Astrocyte (in vitro differentiated cells and primary cell): ENCODE data around the gene SLA2. TPM values are rescaled to one million over a fixed set of nuclear protein-coding genes. Genes with fewer than 3 reads are reported as not detected.

Experiments used
- DNase-seq: peaks from one replicate; pipeline ENCODE4 v3.0.0-alpha.2; 2010; ENCODE audit warnings: low read depth
- FAIRE-seq: peaks from 2 replicates; lab custom pipeline; 2011; peaks lifted over from hg19 to GRCh38; lab: Jason Lieb, UNC
- H2AFZ ChIP-seq: 2 replicates; pipeline ENCODE4 v1.6.0; 2012; ENCODE audit warnings: low read depth, low read length, inconsistent platforms
- H3K27ac ChIP-seq: 2 replicates; pipeline ENCODE4 v1.5.1; 2011; ENCODE audit warnings: low read depth, low read length, inconsistent platforms
- H3K27me3 ChIP-seq: 2 replicates; pipeline ENCODE4 v1.6.0; 2011; ENCODE audit warnings: low read length, inconsistent platforms; ENCODE audit not compliant: insufficient read depth
- H3K36me3 ChIP-seq: 2 replicates; pipeline ENCODE4 v1.5.1; 2011; ENCODE audit warnings: low read length, inconsistent platforms; ENCODE audit not compliant: insufficient read depth
- H3K4me1 ChIP-seq: 2 replicates; pipeline ENCODE4 v1.5.1; 2011; ENCODE audit warnings: low read length, inconsistent platforms; ENCODE audit not compliant: insufficient read depth
- H3K4me2 ChIP-seq: 2 replicates; pipeline ENCODE4 v1.6.0; 2012; ENCODE audit warnings: low read length, inconsistent platforms
- H3K4me3 ChIP-seq: 2 replicates; pipeline ENCODE4 v1.5.1; 2011; ENCODE audit warnings: low read depth, mild to moderate bottlenecking, low read length, inconsistent platforms; ENCODE audit not compliant: insufficient read depth
- H3K79me2 ChIP-seq: 2 replicates; pipeline ENCODE4 v1.6.0; 2012; ENCODE audit warnings: mild to moderate bottlenecking, low read length, inconsistent platforms; ENCODE audit not compliant: insufficient read depth
- H3K9ac ChIP-seq: 2 replicates; pipeline ENCODE4 v1.6.0; 2012; ENCODE audit warnings: mild to moderate bottlenecking, low read length, inconsistent platforms
- H3K9me3 ChIP-seq: 2 replicates; pipeline ENCODE4 v1.5.1; 2012; ENCODE audit warnings: low read depth, mild to moderate bottlenecking, low read length, inconsistent platforms; ENCODE audit not compliant: insufficient read depth
- H4K20me1 ChIP-seq: 2 replicates; pipeline ENCODE4 v1.6.0; 2012; ENCODE audit warnings: low read length, inconsistent platforms; ENCODE audit not compliant: insufficient read depth
- H3K27ac Mint-ChIP-seq: one replicate; pipeline ENCODE4 v1.8.0; 2021; ENCODE audit warnings: mild to moderate bottlenecking, mixed read lengths; ENCODE audit not compliant: unreplicated experiment
- H3K27me3 Mint-ChIP-seq: one replicate; pipeline ENCODE4 v1.8.0; 2021; ENCODE audit warnings: low read depth, mixed read lengths; ENCODE audit not compliant: unreplicated experiment
- H3K36me3 Mint-ChIP-seq: one replicate; pipeline ENCODE4 v1.8.0; 2021; ENCODE audit warnings: low read depth, mixed read lengths; ENCODE audit not compliant: unreplicated experiment
- H3K4me1 Mint-ChIP-seq: one replicate; pipeline ENCODE4 v1.8.0; 2021; ENCODE audit warnings: low read depth, mixed read lengths; ENCODE audit not compliant: unreplicated experiment
- H3K4me3 Mint-ChIP-seq: one replicate; pipeline ENCODE4 v1.8.0; 2021; ENCODE audit warnings: mild to moderate bottlenecking, moderate library complexity, mixed read lengths; ENCODE audit not compliant: unreplicated experiment
- H3K9me3 Mint-ChIP-seq: one replicate; pipeline ENCODE4 v1.8.0; 2021; ENCODE audit warnings: mild to moderate bottlenecking, mixed read lengths; ENCODE audit not compliant: unreplicated experiment
- EZH2 ChIP-seq: IDR thresholded peaks from 2 replicates; pipeline ENCODE4 v1.6.1; 2012; ENCODE audit warnings: mild to moderate bottlenecking, low read length, inconsistent platforms; ENCODE audit not compliant: insufficient read depth
- total RNA-seq: library from RNA; stranded (reverse); gene quantifications from 2 replicates; pipeline ENCODE4 v1.2.1, GENCODE V29; 2021
- TF ChIP-seq, protein P1 (sequence below): IDR thresholded peaks from 2 replicates; pipeline ENCODE4 v1.5.1; 2011; ENCODE audit warnings: low read depth, mild to moderate bottlenecking, inconsistent platforms, low read length, moderate library complexity; ENCODE audit not compliant: insufficient read depth

SLA2 gene
- total RNA-seq, 1 donor from 2014 or later: 0.14 TPM

DNA sequence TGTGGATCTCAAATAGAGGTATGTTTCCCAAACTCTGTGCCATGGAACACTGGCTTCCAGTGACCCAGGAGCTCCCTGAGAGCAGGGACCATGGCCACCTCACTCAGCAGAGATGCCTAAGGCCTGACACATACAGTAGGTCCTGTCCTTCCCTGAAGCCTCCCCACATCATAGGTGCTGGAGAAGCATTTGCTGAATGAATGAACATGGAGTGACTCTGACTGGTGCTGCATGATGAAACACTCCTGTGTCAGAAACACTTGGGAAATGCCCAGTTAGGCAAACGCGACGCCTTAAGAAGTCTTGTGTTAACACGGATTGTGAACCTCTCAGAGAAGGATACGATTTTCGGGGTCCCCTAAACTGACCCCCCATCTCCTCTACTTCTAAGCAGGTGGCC lies 14.3 kb downstream of the SLA2 start:
- H2AFZ ChIP-seq: no peak overlapping the region
- Mint-ChIP-seq H3K4me3 (no peak overlapping the region), H3K36me3 (peaks cover 6% of the 10 kb centered on the region), H3K9me3 (no peaks in the 10 kb centered on the region), H3K27ac (peak overlapping the region; percentile 66), H3K27me3 (peaks cover 14% of the 10 kb centered on the region), H3K4me1 (peaks cover 17% of the 10 kb centered on the region)
- TF ChIP-seq, protein P1, sequence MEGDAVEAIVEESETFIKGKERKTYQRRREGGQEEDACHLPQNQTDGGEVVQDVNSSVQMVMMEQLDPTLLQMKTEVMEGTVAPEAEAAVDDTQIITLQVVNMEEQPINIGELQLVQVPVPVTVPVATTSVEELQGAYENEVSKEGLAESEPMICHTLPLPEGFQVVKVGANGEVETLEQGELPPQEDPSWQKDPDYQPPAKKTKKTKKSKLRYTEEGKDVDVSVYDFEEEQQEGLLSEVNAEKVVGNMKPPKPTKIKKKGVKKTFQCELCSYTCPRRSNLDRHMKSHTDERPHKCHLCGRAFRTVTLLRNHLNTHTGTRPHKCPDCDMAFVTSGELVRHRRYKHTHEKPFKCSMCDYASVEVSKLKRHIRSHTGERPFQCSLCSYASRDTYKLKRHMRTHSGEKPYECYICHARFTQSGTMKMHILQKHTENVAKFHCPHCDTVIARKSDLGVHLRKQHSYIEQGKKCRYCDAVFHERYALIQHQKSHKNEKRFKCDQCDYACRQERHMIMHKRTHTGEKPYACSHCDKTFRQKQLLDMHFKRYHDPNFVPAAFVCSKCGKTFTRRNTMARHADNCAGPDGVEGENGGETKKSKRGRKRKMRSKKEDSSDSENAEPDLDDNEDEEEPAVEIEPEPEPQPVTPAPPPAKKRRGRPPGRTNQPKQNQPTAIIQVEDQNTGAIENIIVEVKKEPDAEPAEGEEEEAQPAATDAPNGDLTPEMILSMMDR: no peak
- TF ChIP-seq EZH2: no peak
- H3K4me3 ChIP-seq: no peak overlapping the region
- H3K9ac ChIP-seq: no peak overlapping the region
- no peaks in the 10 kb centered on the region for H3K79me2 ChIP-seq
- H3K36me3 ChIP-seq: no peaks in the 10 kb centered on the region
- no peaks in the 10 kb centered on the region for H4K20me1 ChIP-seq
- H3K27me3 ChIP-seq: no peaks in the 10 kb centered on the region
- DNase-seq (no peak), FAIRE-seq (no peak)
- no peaks in the 10 kb centered on the region for H3K4me1 ChIP-seq
- no peak overlapping the region for H3K4me2 ChIP-seq
- H3K27ac ChIP-seq: no peak overlapping the region
- no peaks in the 10 kb centered on the region for H3K9me3 ChIP-seq

DNA sequence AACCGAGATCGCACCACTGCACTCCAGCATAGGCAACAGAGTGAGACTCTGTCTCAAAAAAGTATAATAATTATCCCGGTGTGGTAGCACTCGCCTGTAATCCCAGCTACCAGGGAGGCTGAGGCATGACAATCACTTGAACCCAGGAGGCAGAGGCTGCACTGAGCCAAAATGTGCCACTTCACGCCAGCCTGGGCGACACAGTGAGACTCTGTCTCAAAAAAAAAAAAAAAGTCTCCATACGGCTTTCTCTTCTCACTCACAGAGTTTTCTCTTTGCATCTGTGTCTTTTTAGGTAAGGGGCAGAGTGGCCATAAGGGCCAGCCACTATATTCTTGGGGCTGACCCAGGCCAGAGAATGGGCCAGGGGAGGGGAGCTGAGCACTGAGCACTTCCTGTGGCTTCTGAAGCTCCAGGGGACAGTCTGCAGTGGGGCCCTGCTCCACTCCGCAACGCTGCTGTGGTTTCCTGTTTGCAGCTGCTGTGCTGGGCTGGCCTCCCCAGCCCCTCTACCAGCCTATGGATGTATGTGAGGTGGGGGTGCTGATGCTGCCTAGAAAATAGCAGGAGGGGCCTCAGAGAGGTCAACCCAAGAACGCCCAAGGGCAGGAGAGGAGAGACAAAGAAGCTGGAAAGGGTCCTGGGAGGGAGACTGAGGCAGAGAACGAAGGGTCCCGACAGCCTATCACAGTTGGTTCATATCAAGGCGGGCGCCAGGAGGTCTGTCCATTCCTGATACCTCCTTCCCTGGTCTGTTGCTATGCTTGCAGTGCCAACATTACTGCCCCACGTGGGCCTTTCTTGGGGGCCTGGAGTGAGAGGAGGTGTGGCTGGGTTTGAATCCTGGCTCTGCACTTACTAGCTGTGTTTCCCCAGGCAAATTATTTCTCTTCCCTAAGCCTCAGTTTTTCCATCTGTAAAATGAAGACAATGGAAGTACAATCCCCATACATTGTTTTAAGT lies 16.0 kb downstream of the SLA2 start:
- peak overlapping the region; percentile 1 for H2AFZ ChIP-seq
- H3K36me3 ChIP-seq: no peaks in the 10 kb centered on the region
- no peak overlapping the region for H3K27ac ChIP-seq
- H3K79me2 ChIP-seq: no peaks in the 10 kb centered on the region
- no peaks in the 10 kb centered on the region for H3K4me1 ChIP-seq
- H3K4me2 ChIP-seq: no peak overlapping the region
- H3K4me3 Mint-ChIP-seq: no peak overlapping the region
- no peaks in the 10 kb centered on the region for H4K20me1 ChIP-seq
- H3K36me3 Mint-ChIP-seq: peaks cover 6% of the 10 kb centered on the region
- FAIRE-seq (no peak), DNase-seq (no peak)
- H3K9ac ChIP-seq: no peak overlapping the region
- no peak overlapping the region for H3K4me3 ChIP-seq
- no peaks in the 10 kb centered on the region for H3K27me3 ChIP-seq
- peaks cover 14% of the 10 kb centered on the region for H3K27me3 Mint-ChIP-seq
- peaks cover 17% of the 10 kb centered on the region for H3K4me1 Mint-ChIP-seq
- H3K9me3 ChIP-seq: no peaks in the 10 kb centered on the region
- H3K27ac Mint-ChIP-seq: peak overlapping the region; percentile 72
- H3K9me3 Mint-ChIP-seq: no peaks in the 10 kb centered on the region
- TF ChIP-seq, protein P1: no peak
- TF ChIP-seq EZH2: no peak

DNA sequence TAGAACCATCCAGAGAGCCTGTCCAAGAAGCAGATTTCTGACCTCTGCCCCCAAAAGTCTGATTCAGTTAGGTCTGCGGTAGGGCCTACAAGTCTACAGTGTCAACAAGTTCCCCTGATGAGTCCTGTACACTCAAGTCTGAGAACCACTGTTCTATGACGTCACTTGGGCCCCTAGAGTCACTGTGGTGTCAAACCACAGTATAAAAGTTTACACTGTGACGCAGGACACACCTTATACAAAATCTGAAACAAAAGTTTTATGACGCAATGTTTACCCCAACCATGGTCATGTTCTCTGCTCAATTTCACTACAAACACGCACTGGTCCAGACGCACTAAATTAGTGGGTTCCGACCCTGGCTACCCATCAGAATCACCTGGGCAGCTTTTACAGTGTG lies 17.9 kb downstream of the SLA2 start:
- H3K27ac Mint-ChIP-seq: no peak overlapping the region
- FAIRE-seq (no peak), DNase-seq (no peak)
- H3K27me3 ChIP-seq: no peaks in the 10 kb centered on the region
- H4K20me1 ChIP-seq: no peaks in the 10 kb centered on the region
- H3K79me2 ChIP-seq: no peaks in the 10 kb centered on the region
- no peaks in the 10 kb centered on the region for H3K9me3 Mint-ChIP-seq
- peaks cover 9% of the 10 kb centered on the region for H3K36me3 Mint-ChIP-seq
- H3K9ac ChIP-seq: no peak overlapping the region
- H3K27me3 Mint-ChIP-seq: peaks cover 7% of the 10 kb centered on the region
- no peaks in the 10 kb centered on the region for H3K4me1 ChIP-seq
- H3K4me3 Mint-ChIP-seq: no peak overlapping the region
- H3K4me3 ChIP-seq: no peak overlapping the region
- H3K4me1 Mint-ChIP-seq: peaks cover 20% of the 10 kb centered on the region
- no peaks in the 10 kb centered on the region for H3K9me3 ChIP-seq
- H3K36me3 ChIP-seq: no peaks in the 10 kb centered on the region
- H3K4me2 ChIP-seq: no peak overlapping the region
- H2AFZ ChIP-seq: no peak overlapping the region
- TF ChIP-seq EZH2: no peak
- TF ChIP-seq, protein P1: no peak
- no peak overlapping the region for H3K27ac ChIP-seq
